Natural killer cell (primary cell): ENCODE results near the gene PHLPP1. TPM values are rescaled to one million over a fixed set of nuclear protein-coding genes. Genes with fewer than 3 reads are reported as not detected.

Experiments used
- ATAC-seq, 3 donors: fragments of 150-1000 bp in 2 of 3; fragments of 200-7000 bp in 1 of 3; cut with Tn5 transposase; 1 replicate in 1 of 3; 2 replicates in 2 of 3; pipeline ENCODE4 v1.10.0; 2021; ENCODE audit warnings: mild to moderate bottlenecking in 2 of 3, moderate library complexity in 2 of 3
- DNase-seq, 2 donors: peaks; one replicate each; pipeline versions ENCODE4 v3.0.0 to v3.0.0-alpha.2; 2013 to 2021; ENCODE audit warnings: mixed read lengths in 1 of 2
- H3K27ac ChIP-seq: one replicate; pipeline ENCODE4 v1.5.1; 2013; ENCODE audit warnings: mild to moderate bottlenecking, low read length
- H3K27me3 ChIP-seq: one replicate; pipeline ENCODE4 v1.6.1; 2013; ENCODE audit warnings: low read length; ENCODE audit not compliant: control insufficient read depth, insufficient read depth
- H3K36me3 ChIP-seq: one replicate; pipeline ENCODE4 v1.6.1; 2013; ENCODE audit warnings: low read length; ENCODE audit not compliant: control insufficient read depth, insufficient read depth
- H3K4me1 ChIP-seq: one replicate; pipeline ENCODE4 v1.6.1; 2013; ENCODE audit warnings: low read length; ENCODE audit not compliant: control insufficient read depth, insufficient read depth
- H3K4me3 ChIP-seq: one replicate; pipeline ENCODE4 v1.5.1; 2013; ENCODE audit warnings: low read length
- H3K9me3 ChIP-seq: one replicate; pipeline ENCODE4 v1.6.1; 2013; ENCODE audit warnings: low read length; ENCODE audit not compliant: control insufficient read depth, insufficient read depth
- H3K27ac Mint-ChIP-seq, 2 donors: one replicate each; pipeline ENCODE4 v1.8.0; 2022; ENCODE audit warnings: mild to moderate bottlenecking in 2 of 2, mixed read lengths in 2 of 2, moderate library complexity in 1 of 2
- H3K27me3 Mint-ChIP-seq, 2 donors: one replicate each; pipeline ENCODE4 v1.8.0; 2022; ENCODE audit warnings: low read depth in 2 of 2, mixed read lengths in 2 of 2
- H3K36me3 Mint-ChIP-seq: one replicate; pipeline ENCODE4 v1.8.0; 2022; ENCODE audit warnings: mixed read lengths
- H3K4me1 Mint-ChIP-seq, 2 donors: one replicate each; pipeline ENCODE4 v1.8.0; 2022; ENCODE audit warnings: mixed read lengths in 2 of 2
- H3K4me3 Mint-ChIP-seq: one replicate; pipeline ENCODE4 v1.8.0; 2022; ENCODE audit warnings: mild to moderate bottlenecking, moderate library complexity, mixed read lengths
- H3K9me3 Mint-ChIP-seq, 2 donors: one replicate each; pipeline ENCODE4 v1.8.0; 2022; ENCODE audit warnings: mixed read lengths in 2 of 2
- CTCF ChIP-seq: fragments of 200-600 bp; IDR thresholded peaks from one replicate; pipeline ENCODE4 v1.8.0; 2022; ENCODE audit warnings: antibody characterized with exemption
- WGBS: methylation state at CpG from one replicate; pipeline ENCODE4 v1.1.7; 2013; ENCODE audit warnings: missing lambda C conversion rate; ENCODE audit not compliant: insufficient coverage; 5-methylcytosine and 5-hydroxymethylcytosine counted together
- intact Hi-C: fragments of 100-400 bp; cut with micrococcal nuclease; formaldehyde crosslinking; loops from one replicate; pipeline ENCODE4 v1.14.2; 2022
- total RNA-seq, 4 donors: library from RNA; stranded (reverse); fragments of 120-200 nt in 1 of 4; gene quantifications; one replicate each; pipeline versions ENCODE4 v1.2.3 to v1.2.4, GENCODE V29; 2013 to 2022

The PHLPP1 gene
- total RNA-seq, 3 donors from 2014 or later (not counting 1 experiment from before 2014, with no cell fraction given): 12.1 to 14.8 (median 12.2) TPM

DNA sequence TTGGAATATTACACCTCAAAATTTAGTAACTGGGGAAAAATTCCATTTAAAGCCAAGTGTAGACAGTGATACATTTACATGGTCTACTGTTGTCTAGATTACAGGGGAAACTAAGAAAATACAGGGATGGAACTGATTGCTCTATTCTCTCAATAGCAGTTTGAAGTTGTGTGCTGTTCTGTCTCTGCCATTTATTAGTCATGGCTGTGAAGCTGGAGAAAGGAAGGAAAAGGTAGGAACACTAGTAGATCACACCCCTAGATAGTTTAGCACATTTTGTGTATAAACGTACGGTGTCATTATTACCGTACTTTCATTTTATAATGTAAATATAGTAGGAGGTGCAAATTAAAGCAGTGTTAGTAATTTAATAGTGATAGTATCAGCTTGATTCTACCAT is 170.5 kb downstream of the PHLPP1 start:
- Histone ChIP-seq H3K27me3 (no peaks in the 10 kb centered on the region), H3K4me3 (no peak overlapping the region), H3K9me3 (no peaks in the 10 kb centered on the region), H3K27ac (no peak overlapping the region), H3K36me3 (no peaks in the 10 kb centered on the region), H3K4me1 (no peaks in the 10 kb centered on the region)
- WGBS: no CpG with 5 or more reads among the region's 3 CpGs
- Mint-ChIP-seq H3K27me3 (no peaks in the 10 kb centered on the region), H3K36me3 (no peaks in the 10 kb centered on the region), H3K4me1 (peaks cover 7% of the 10 kb centered on the region in 2 donors), H3K9me3 (no peaks in the 10 kb centered on the region), H3K4me3 (no peak overlapping the region), H3K27ac (no peak overlapping the region)
- no peak for ATAC-seq
- intact Hi-C loops: no loop called here
- no peak for DNase-seq
- TF ChIP-seq CTCF: no peak

- H3K4me1 ChIP-seq: no peaks in the 10 kb centered on the region
- H3K4me3 ChIP-seq: no peak overlapping the region
- Mint-ChIP-seq H3K36me3 (no peaks in the 10 kb centered on the region), H3K27me3 (no peaks in the 10 kb centered on the region), H3K4me1 (no peaks in the 10 kb centered on the region), H3K9me3 (no peaks in the 10 kb centered on the region), H3K4me3 (no peak overlapping the region), H3K27ac (no peak overlapping the region)
- intact Hi-C loops: no loop called here
- H3K36me3 ChIP-seq: no peaks in the 10 kb centered on the region
- DNase-seq (no peak), ATAC-seq (no peak)
- H3K27ac ChIP-seq: no peak overlapping the region
- no peak for TF ChIP-seq CTCF
- 94% methylated on average over 5 of the region's 6 CpGs for whole genome bisulfite sequencing
- H3K27me3 ChIP-seq: no peaks in the 10 kb centered on the region
- H3K9me3 ChIP-seq: no peaks in the 10 kb centered on the region
Measured at GRCh38 chr18:62894681-62895390, 179.5 kb downstream of the PHLPP1 start.

DNA sequence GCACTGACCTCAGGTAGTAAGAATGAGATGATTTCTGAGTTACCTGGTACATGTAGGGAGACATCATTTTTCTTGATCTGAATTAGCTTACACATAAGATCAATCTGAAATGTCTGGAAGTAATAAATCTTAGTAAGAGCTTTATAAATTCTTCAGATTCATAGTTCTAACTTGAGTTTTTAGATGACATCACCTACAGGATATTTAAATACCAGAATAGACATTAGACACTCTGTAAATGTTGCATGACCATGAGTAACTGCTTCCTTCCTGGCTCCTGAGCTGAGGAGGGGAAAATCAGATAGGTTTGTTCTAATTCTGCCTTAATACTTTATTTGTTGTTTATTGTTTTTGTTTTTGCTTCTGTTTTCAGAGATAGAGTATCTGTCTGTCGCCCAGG is 181.8 kb downstream of the PHLPP1 start:
- Mint-ChIP-seq H3K27me3 (no peaks in the 10 kb centered on the region), H3K9me3 (no peaks in the 10 kb centered on the region), H3K36me3 (no peaks in the 10 kb centered on the region), H3K27ac (no peak overlapping the region), H3K4me3 (no peak overlapping the region), H3K4me1 (no peaks in the 10 kb centered on the region)
- Histone ChIP-seq H3K4me1 (no peaks in the 10 kb centered on the region), H3K36me3 (no peaks in the 10 kb centered on the region), H3K4me3 (no peak overlapping the region), H3K27ac (no peak overlapping the region), H3K27me3 (no peaks in the 10 kb centered on the region), H3K9me3 (no peaks in the 10 kb centered on the region)
- no peak for TF ChIP-seq CTCF
- DNase-seq: no peak
- WGBS: 100% methylated on average over 1 of the region's 1 CpG
- intact Hi-C loops: no loop called here
- ATAC-seq: no peak

DNA sequence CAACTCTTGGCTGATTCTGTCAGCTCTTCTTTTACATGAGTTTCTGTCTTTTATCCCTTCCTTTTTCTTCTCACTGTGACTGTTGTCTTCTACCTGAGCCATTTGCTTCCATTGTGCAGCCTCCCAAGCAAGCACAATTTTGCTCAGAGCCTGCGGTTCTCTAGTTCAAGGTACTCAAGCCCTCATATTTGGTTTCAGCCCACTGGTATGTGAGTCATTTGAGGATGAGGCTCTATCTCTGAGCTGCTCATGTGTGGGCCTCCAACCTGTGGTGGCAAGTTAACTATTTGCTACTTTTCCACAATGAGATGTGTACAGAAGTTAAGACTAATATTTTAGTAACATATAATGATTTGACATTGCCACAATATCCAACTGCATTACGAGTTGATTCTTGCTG is 183.0 kb downstream of the PHLPP1 start:
- no peaks in the 10 kb centered on the region for H3K4me1 Mint-ChIP-seq
- H3K27ac Mint-ChIP-seq: no peak overlapping the region
- no peak for ATAC-seq
- Histone ChIP-seq H3K4me1 (no peaks in the 10 kb centered on the region), H3K36me3 (no peaks in the 10 kb centered on the region), H3K4me3 (no peak overlapping the region), H3K27me3 (no peaks in the 10 kb centered on the region), H3K27ac (no peak overlapping the region), H3K9me3 (no peaks in the 10 kb centered on the region)
- TF ChIP-seq CTCF: no peak
- H3K36me3 Mint-ChIP-seq: no peaks in the 10 kb centered on the region
- H3K9me3 Mint-ChIP-seq: no peaks in the 10 kb centered on the region
- no peak for DNase-seq
- 88% methylated on average over 1 of the region's 2 CpGs for WGBS
- no peaks in the 10 kb centered on the region for H3K27me3 Mint-ChIP-seq
- intact Hi-C loops: no loop called here
- no peak overlapping the region for H3K4me3 Mint-ChIP-seq
